Embryonic facial prominence (tissue), 1 donor: Measurements from ENCODE around the gene GYG2.
"Not testable (repeated sequence)": the region's sequence is repeated elsewhere in the genome, so short reads cannot be mapped to it uniquely, and the experiment has no call there.

Source experiments
- DNase-seq: peaks from one replicate; pipeline ENCODE4 v3.0.0-alpha.2; 2016; ENCODE audit errors: extremely low spot score

GYG2 gene

GRCh38 chrX:2828344-2828958 is at the start of gene GYG2:
GYG2 (plus strand) TSS chrX:2828930; CDS start chrX:2830189, 1,259 bp downstream.
- DNase-seq, result no peak

GRCh38 chrX:2780472-2781225 is 48.1 kb upstream of the GYG2 start:
- not testable (repeated sequence) for DNase-seq

- no peak for DNase-seq
Measured at GRCh38 chrX:2781226-2781571, 47.5 kb upstream of the GYG2 start.

- no peak for DNase-seq
Measured at GRCh38 chrX:2781698-2782097, 47.0 kb upstream of the GYG2 start.

GRCh38 chrX:2782171-2782570 is 46.6 kb upstream of the GYG2 start:
- no peak for DNase-seq

GRCh38 chrX:2782778-2783177 is 46.0 kb upstream of the GYG2 start:
- no peak for DNase-seq

- no peak for DNase-seq
Measured at GRCh38 chrX:2784026-2784425, 44.7 kb upstream of the GYG2 start.

GRCh38 chrX:2785538-2785937 is 43.2 kb upstream of the GYG2 start:
- DNase-seq, result no peak

GRCh38 chrX:2788980-2789379 is 39.8 kb upstream of the GYG2 start:
- DNase-seq, result no peak

GRCh38 chrX:2789569-2789968 is 39.2 kb upstream of the GYG2 start:
- no peak for DNase-seq

- DNase-seq, result no peak
Measured at GRCh38 chrX:2793752-2794151, 35.0 kb upstream of the GYG2 start.

GRCh38 chrX:2794336-2794735 is 34.4 kb upstream of the GYG2 start:
- DNase-seq, result no peak

- not testable (repeated sequence) for DNase-seq
Measured at GRCh38 chrX:2796808-2797207, 31.9 kb upstream of the GYG2 start.

- no peak for DNase-seq
Measured at GRCh38 chrX:2799369-2799768, 29.4 kb upstream of the GYG2 start.

- not testable (repeated sequence) for DNase-seq
Measured at GRCh38 chrX:2799980-2800379, 28.8 kb upstream of the GYG2 start.

GRCh38 chrX:2801223-2801622 is 27.5 kb upstream of the GYG2 start:
- no peak for DNase-seq

GRCh38 chrX:2802376-2803090 is 26.2 kb upstream of the GYG2 start:
- DNase-seq, result not testable (repeated sequence)

- DNase-seq, result not testable (repeated sequence)
Measured at GRCh38 chrX:2803486-2803885, 25.2 kb upstream of the GYG2 start.

- DNase-seq, result not testable (repeated sequence)
Measured at GRCh38 chrX:2804106-2804843, 24.5 kb upstream of the GYG2 start.

GRCh38 chrX:2804858-2805257 is 23.9 kb upstream of the GYG2 start:
- DNase-seq, result not testable (repeated sequence)

GRCh38 chrX:2811271-2811670 is 17.5 kb upstream of the GYG2 start:
- DNase-seq, result no peak
